CD4-positive, alpha-beta memory T cell (primary cell): ENCODE results near the gene ENTPD7. TPM values are rescaled to one million over a fixed set of nuclear protein-coding genes. Genes with fewer than 3 reads are reported as not detected.

Experiments
- CTCF ChIA-PET: fragments of 350-600 bp; sonication (Branson Sonifier 250); formaldehyde crosslinking; loops from one replicate; lab custom pipeline; 2021; ENCODE audit warnings: inconsistent platforms; ENCODE audit not compliant: partially characterized antibody; lab: Charles Lee
- POLR2A ChIA-PET: fragments of 350-600 bp; sonication (Branson Sonifier 250); formaldehyde crosslinking; loops from one replicate; lab custom pipeline; 2021; ENCODE audit not compliant: partially characterized antibody; lab: Charles Lee
- DNase-seq, 5 donors: peaks; one replicate each; pipeline versions ENCODE4 v3.0.0 to v3.0.0-alpha.2; 2020 to 2022; ENCODE audit warnings: mixed read lengths in 1 of 5
- H3K27ac ChIP-seq: one replicate; pipeline ENCODE4 v1.7.0; 2013; ENCODE audit warnings: low read depth, low read length
- H3K27me3 ChIP-seq: 2 replicates; pipeline ENCODE4 v1.7.0; 2013; ENCODE audit warnings: mild to moderate bottlenecking, low read length, moderate library complexity; ENCODE audit not compliant: insufficient read depth
- H3K36me3 ChIP-seq: 2 replicates; pipeline ENCODE4 v1.7.0; 2013; ENCODE audit warnings: mild to moderate bottlenecking, low read length, moderate library complexity; ENCODE audit not compliant: insufficient read depth
- H3K4me1 ChIP-seq: 2 replicates; pipeline ENCODE4 v1.7.0; 2013; ENCODE audit warnings: mild to moderate bottlenecking, low read length, moderate library complexity; ENCODE audit not compliant: insufficient read depth
- H3K4me3 ChIP-seq, 2 donors: one replicate each; pipeline ENCODE4 v1.7.0; 2013; ENCODE audit warnings: low read length in 2 of 2, mild to moderate bottlenecking in 1 of 2
- H3K9me3 ChIP-seq, 2 donors: one replicate each; pipeline ENCODE4 v1.7.0; 2013; ENCODE audit warnings: low read length in 2 of 2, control low read depth in 1 of 2; ENCODE audit not compliant: control insufficient read depth in 1 of 2
- H3K27ac Mint-ChIP-seq, 7 donors: one replicate each; pipeline ENCODE4 v1.8.0; 2020 to 2021; ENCODE audit warnings: mixed read lengths in 7 of 7, mild to moderate bottlenecking in 6 of 7, inconsistent platforms in 3 of 7, moderate library complexity in 3 of 7
- H3K27me3 Mint-ChIP-seq, 2 donors: one replicate each; pipeline ENCODE4 v1.8.0; 2020 to 2021; ENCODE audit warnings: mixed read lengths in 2 of 2
- H3K36me3 Mint-ChIP-seq, 2 donors: one replicate each; pipeline ENCODE4 v1.8.0; 2020 to 2021; ENCODE audit warnings: mixed read lengths in 2 of 2, inconsistent platforms in 1 of 2, mild to moderate bottlenecking in 1 of 2
- H3K4me1 Mint-ChIP-seq, 4 donors: one replicate each; pipeline ENCODE4 v1.8.0; 2020 to 2021; ENCODE audit warnings: mixed read lengths in 4 of 4, mild to moderate bottlenecking in 1 of 4
- H3K4me3 Mint-ChIP-seq, 8 donors: one replicate each; pipeline ENCODE4 v1.8.0; 2020 to 2021; ENCODE audit warnings: mixed read lengths in 8 of 8, mild to moderate bottlenecking in 7 of 8, moderate library complexity in 6 of 8, inconsistent platforms in 3 of 8
- H3K9me3 Mint-ChIP-seq, 8 donors: one replicate each; pipeline ENCODE4 v1.8.0; 2020 to 2021; ENCODE audit warnings: mixed read lengths in 8 of 8, mild to moderate bottlenecking in 5 of 8, inconsistent platforms in 3 of 8, moderate library complexity in 1 of 8
- intact Hi-C: fragments of 100-400 bp; cut with micrococcal nuclease; formaldehyde crosslinking; loops from one replicate; pipeline ENCODE4 v1.15.1; 2023
- polyA plus RNA-seq, 2 donors: library from polyadenylated mRNA; unstranded; fragments of 300-500 nt; fragmentation: Illumina TruSeq; gene quantifications; one replicate each; pipeline ENCODE4 v1.2.3, GENCODE V29; 2021
- total RNA-seq, 2 experiments: library from RNA; stranded (reverse); gene quantifications; one replicate each; pipeline ENCODE4 v1.2.3, GENCODE V29; 2021

Gene ENTPD7
- total and polyA plus RNA-seq, 4 experiments from 2014 or later, result 1.7 to 3.9 (median 2.9) TPM

DNA sequence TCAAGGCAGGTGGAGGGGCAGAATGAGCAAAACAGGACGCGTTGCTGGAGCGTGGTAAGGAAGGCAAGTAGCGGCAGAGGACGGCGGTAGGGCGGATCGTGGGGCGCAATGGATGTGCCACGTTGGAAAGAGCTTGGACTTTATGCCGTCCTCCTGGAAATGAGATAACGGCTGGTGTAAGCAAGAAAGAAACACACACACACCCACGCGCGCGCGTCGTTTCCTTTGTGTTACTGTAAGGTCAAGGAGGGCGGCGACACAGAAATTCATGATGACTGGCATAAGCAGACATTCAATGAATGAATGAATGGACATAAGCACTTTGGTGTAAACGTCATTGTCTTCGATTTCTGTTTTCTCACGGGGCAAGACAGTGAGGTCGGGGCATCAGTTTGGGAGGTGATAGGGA, 683 bp upstream of the ENTPD7 start:
- Mint-ChIP-seq H3K27me3 (peaks cover 7 to 24% of the 10 kb centered on the region in 2 donors), H3K4me1 (peaks cover 16 to 27% (median 20%) of the 10 kb centered on the region in 4 donors), H3K9me3 (no peaks in the 10 kb centered on the region), H3K36me3 (peaks cover 1 to 3% of the 10 kb centered on the region in 2 donors), H3K4me3 (peak overlapping the region; percentile 87 to 95 (median 91)), H3K27ac (peak overlapping the region; percentile 19 to 93 (median 84))
- Histone ChIP-seq H3K27me3 (no peaks in the 10 kb centered on the region), H3K4me3 (peak overlapping the region; percentile 63 to 84), H3K36me3 (no peaks in the 10 kb centered on the region), H3K27ac (peak overlapping the region; percentile 66), H3K4me1 (peaks cover 17% of the 10 kb centered on the region), H3K9me3 (no peaks in the 10 kb centered on the region)
- ChIA-PET POLR2A (interaction anchor here (0.8 to 2.8 kb wide), 6 partner anchors 38 to 229 kb away, joined by 3 to 40 read pairs (median 5); partner anchors contain the start of genes COX15, CUTC, GOT1 and SLC25A28), CTCF (interaction anchor here (0.9 to 1.8 kb wide), 7 partner anchors 10 to 74 kb away, joined by 3 to 6 read pairs (median 3); partner anchors contain the start of genes COX15, CUTC and SLC25A28)
- intact Hi-C loops, result loop anchor here (1.0 to 2.0 kb wide), 2 partner anchors 38 to 74 kb away; partner anchors contain the start of genes COX15, CUTC and SLC25A28
- DNase-seq, result peak in 1 of 5 donors; percentile 55

DNA sequence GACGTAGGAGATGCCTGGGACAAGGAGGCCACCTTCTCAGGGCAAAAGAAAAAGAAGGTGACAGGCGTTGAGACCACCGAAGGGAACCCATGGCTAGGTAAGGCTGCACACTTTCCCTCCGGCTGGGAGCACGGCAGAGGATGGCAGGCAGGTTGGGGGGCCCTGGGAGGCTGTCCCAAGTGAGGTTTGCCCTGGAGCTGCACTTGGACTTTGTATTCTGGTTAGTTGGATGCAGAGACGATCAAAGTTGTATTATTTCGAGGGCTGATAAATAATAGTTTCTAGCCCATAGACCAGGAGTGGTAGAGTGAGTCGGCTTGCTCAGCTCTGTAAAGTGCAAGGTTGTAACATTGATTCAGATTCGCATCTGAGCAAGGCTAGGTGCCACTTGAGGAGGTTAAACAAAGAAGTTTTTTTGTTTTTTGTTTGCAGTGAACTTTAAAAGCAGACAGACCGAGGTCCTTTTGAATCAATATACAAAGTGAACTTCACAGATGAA, 608 bp downstream of the ENTPD7 start:
- Mint-ChIP-seq H3K27me3 (peaks cover 7 to 17% of the 10 kb centered on the region in 2 donors), H3K4me1 (peaks cover 16 to 27% (median 20%) of the 10 kb centered on the region in 4 donors), H3K9me3 (no peaks in the 10 kb centered on the region), H3K36me3 (peaks cover 4 to 6% of the 10 kb centered on the region in 2 donors), H3K4me3 (peak overlapping the region; percentile 87 to 95 (median 91)), H3K27ac (peak overlapping the region; percentile 54 to 93 (median 73))
- H3K27me3 ChIP-seq, result no peaks in the 10 kb centered on the region
- H3K36me3 ChIP-seq, result no peaks in the 10 kb centered on the region
- H3K4me3 ChIP-seq, result peak overlapping the region; percentile 63 to 84
- no peaks in the 10 kb centered on the region for H3K9me3 ChIP-seq
- H3K4me1 ChIP-seq, result peaks cover 17% of the 10 kb centered on the region
- CTCF ChIA-PET, result interaction anchor here (1.3 to 1.8 kb wide), 2 partner anchors 48 to 73 kb away, joined by 5 to 6 read pairs; partner anchors contain the start of genes COX15 and CUTC
- intact Hi-C loops, result loop anchor here (1.0 to 2.0 kb wide), 2 partner anchors 40 to 73 kb away; partner anchors contain the start of genes COX15, CUTC and SLC25A28
- POLR2A ChIA-PET, result interaction anchor here (0.7 to 2.8 kb wide), 6 partner anchors 34 to 230 kb away, joined by 3 to 40 read pairs (median 5); partner anchors contain the start of genes COX15, CUTC, GOT1 and SLC25A28
- peak in 1 of 5 donors; percentile 1 for DNase-seq
- H3K27ac ChIP-seq, result peak overlapping the region; percentile 66

DNA sequence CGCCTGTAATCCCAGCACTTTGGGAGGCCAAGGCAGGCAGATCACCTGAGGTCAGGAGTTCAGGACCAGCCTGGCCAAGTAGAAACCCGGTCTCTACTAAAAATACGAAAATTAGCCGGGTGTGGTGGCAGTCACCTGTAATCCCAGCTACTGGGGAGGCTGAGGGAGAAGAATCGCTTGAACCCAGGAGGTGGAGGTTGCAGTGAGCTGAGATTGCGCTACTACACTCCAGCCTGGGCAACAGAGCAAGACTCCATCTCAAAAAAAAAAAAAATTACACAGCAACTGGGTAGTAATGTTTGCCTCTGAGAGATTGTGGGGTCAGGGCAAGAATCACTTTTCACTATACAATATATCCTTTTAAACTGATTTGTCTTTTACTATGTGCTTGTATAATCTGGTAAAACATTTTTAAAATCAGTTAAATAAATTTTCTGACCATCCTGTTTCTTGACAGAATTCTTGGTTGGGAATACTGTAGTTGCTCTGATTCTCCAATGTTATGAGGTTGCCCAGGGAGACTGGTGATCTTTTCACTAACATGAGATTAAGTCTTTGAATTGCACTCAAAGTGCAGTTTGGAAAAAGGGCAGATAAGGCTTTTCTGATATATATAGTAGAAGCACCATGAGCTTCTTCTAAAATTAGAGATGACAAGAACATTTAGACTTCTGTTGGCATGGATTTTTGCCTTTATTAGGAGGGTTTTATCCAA, 1.5 kb downstream of the ENTPD7 start:
- CTCF ChIA-PET, result no interaction called here

DNA sequence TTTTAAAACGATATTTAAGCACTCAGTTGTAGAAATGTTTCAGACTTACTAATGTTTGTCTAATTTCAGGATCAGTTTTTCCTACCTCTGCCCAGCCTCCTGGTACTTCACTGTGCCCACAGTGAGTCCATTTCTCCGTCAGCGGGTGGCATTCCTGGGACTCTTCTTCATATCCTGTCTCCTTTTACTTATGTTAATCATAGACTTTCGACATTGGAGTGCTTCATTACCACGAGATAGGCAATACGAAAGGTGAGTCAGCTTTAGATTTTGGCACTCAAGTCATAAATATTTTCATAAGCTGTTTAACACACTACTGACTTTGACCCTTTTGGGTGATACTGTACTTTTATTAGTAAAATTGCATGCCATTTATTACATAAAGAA, 2.1 kb downstream of the ENTPD7 start:
- Mint-ChIP-seq H3K9me3 (no peaks in the 10 kb centered on the region), H3K27ac (peak overlapping the region in 2 of 7 donors; percentile 26 to 34), H3K36me3 (peaks cover 7 to 13% of the 10 kb centered on the region in 2 donors), H3K27me3 (peaks cover 2 to 7% of the 10 kb centered on the region in 2 donors), H3K4me3 (no peak overlapping the region), H3K4me1 (peaks cover 16 to 27% (median 21%) of the 10 kb centered on the region in 4 donors)
- no peak overlapping the region for H3K27ac ChIP-seq
- no peak for DNase-seq
- H3K4me1 ChIP-seq, result peaks cover 17% of the 10 kb centered on the region
- ChIA-PET POLR2A (no interaction called here), CTCF (no interaction called here)
- no peaks in the 10 kb centered on the region for H3K27me3 ChIP-seq
- no peaks in the 10 kb centered on the region for H3K36me3 ChIP-seq
- H3K4me3 ChIP-seq, result no peak overlapping the region
- intact Hi-C loops, result no loop called here
- no peaks in the 10 kb centered on the region for H3K9me3 ChIP-seq

More for the DNA sequence above, 1.5 kb downstream of the ENTPD7 start:
- Histone ChIP-seq H3K36me3 (no peaks in the 10 kb centered on the region), H3K4me3 (no peak overlapping the region), H3K4me1 (peaks cover 17% of the 10 kb centered on the region), H3K27me3 (no peaks in the 10 kb centered on the region), H3K27ac (no peak overlapping the region), H3K9me3 (no peaks in the 10 kb centered on the region)
- intact Hi-C loops, result no loop called here
- Mint-ChIP-seq H3K36me3 (peaks cover 5 to 10% of the 10 kb centered on the region in 2 donors), H3K9me3 (no peaks in the 10 kb centered on the region), H3K27ac (peak overlapping the region in 1 of 7 donors; percentile 54), H3K4me3 (peak overlapping the region in 1 of 8 donors; percentile 43), H3K4me1 (peaks cover 16 to 27% (median 20%) of the 10 kb centered on the region in 4 donors), H3K27me3 (peaks cover 7 to 13% of the 10 kb centered on the region in 2 donors)
- POLR2A ChIA-PET, result no interaction called here
- no peak for DNase-seq

DNA sequence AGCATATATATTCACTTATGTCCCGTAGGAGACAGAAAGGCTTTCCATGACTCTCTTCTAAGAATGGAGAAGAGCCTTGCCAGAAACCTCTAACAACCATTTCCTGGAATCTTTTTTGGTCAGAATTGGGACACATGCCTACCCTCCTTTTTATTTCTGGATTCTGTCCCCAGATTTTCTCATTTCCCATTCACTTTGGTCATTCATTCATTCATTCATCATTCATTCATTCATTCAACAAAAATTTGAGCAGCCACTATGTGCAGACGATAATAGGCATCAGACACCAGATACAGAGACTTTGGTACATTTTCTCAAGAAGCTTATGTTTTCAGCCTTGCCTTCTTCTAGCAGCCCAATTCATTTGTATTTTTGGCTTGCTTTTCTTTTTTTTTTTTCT, 6.0 kb downstream of the ENTPD7 start:
- Histone ChIP-seq H3K27ac (no peak overlapping the region), H3K4me3 (no peak overlapping the region), H3K27me3 (no peaks in the 10 kb centered on the region), H3K36me3 (no peaks in the 10 kb centered on the region), H3K4me1 (peaks cover 1% of the 10 kb centered on the region), H3K9me3 (no peaks in the 10 kb centered on the region)
- H3K27ac Mint-ChIP-seq, result no peak overlapping the region
- H3K27me3 Mint-ChIP-seq, result no peaks in the 10 kb centered on the region
- POLR2A ChIA-PET, result no interaction called here
- CTCF ChIA-PET, result no interaction called here
- no peak for DNase-seq
- intact Hi-C loops, result no loop called here
- H3K9me3 Mint-ChIP-seq, result no peaks in the 10 kb centered on the region
- no peak overlapping the region for H3K4me3 Mint-ChIP-seq
- peaks cover 3 to 6% (median 4%) of the 10 kb centered on the region in 4 donors for H3K4me1 Mint-ChIP-seq
- H3K36me3 Mint-ChIP-seq, result peaks cover 14 to 21% of the 10 kb centered on the region in 2 donors

DNA sequence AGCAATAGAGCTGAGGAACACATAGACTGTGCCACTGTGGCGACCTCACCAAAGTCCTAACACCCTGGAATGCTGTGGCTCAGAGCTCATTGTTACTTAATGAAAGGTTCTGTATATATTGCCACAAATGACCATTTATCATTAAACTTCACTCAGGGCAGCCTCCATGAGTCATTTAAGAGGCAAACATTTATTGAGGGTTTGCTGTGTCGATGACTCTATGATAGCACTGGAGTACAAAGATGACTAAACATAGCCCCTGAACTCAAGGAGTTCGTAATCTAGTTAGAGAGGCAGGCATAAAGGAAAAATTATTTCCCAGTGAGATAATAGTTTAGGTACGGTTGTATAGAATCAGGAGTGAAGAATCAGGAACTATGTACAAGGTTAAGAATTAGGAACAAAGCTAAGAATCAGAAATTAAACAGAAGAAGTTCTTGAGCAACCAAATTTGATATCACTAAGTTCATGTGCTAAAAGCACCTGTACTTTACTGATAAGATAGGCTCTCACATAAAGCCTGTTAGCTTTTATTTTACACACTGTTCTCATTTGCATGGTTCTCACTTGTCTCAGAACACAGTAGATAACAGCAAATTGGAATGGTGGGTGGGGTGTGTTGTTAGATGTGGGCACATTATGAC, 7.9 kb downstream of the ENTPD7 start:
- Mint-ChIP-seq H3K9me3 (no peaks in the 10 kb centered on the region), H3K4me3 (no peak overlapping the region), H3K4me1 (peaks cover 0 to 2% (median 2%) of the 10 kb centered on the region in 4 donors), H3K27me3 (no peaks in the 10 kb centered on the region), H3K27ac (no peak overlapping the region), H3K36me3 (peaks cover 14 to 21% of the 10 kb centered on the region in 2 donors)
- no peaks in the 10 kb centered on the region for H3K36me3 ChIP-seq
- ChIA-PET CTCF (interaction anchor here (0.9 kb wide), 1 partner anchor 44 kb away, joined by 4 read pairs; no protein-coding TSS in a partner anchor), POLR2A (no interaction called here)
- H3K27ac ChIP-seq, result no peak overlapping the region
- H3K27me3 ChIP-seq, result no peaks in the 10 kb centered on the region
- no peak for DNase-seq
- no peak overlapping the region for H3K4me3 ChIP-seq
- intact Hi-C loops, result no loop called here
- no peaks in the 10 kb centered on the region for H3K9me3 ChIP-seq
- no peaks in the 10 kb centered on the region for H3K4me1 ChIP-seq
